Suprapubic skin (tissue), 4 donors: Measurements from ENCODE around the gene MED13L. TPM values are rescaled to one million over a fixed set of nuclear protein-coding genes. Genes with fewer than 3 reads are reported as not detected.

ENCODE experiments used
- DNase-seq, 2 donors: peaks; one replicate each; pipeline ENCODE4 v3.0.0-alpha.2; 2019; ENCODE audit warnings: low spot score in 2 of 2
- H3K27ac ChIP-seq: fragments of 200-600 bp; sonication (generic); one replicate; pipeline ENCODE4 v1.5.1; 2019
- H3K27me3 ChIP-seq: fragments of 200-600 bp; sonication (generic); one replicate; pipeline ENCODE4 v1.5.1; 2019
- H3K36me3 ChIP-seq: fragments of 200-600 bp; sonication (generic); one replicate; pipeline ENCODE4 v1.5.1; 2019
- H3K4me1 ChIP-seq: fragments of 200-600 bp; sonication (generic); one replicate; pipeline ENCODE4 v1.5.1; 2019
- H3K4me3 ChIP-seq: fragments of 200-600 bp; sonication (generic); one replicate; pipeline ENCODE4 v1.5.1; 2019; ENCODE audit warnings: mild to moderate bottlenecking
- H3K9me3 ChIP-seq: fragments of 200-600 bp; sonication (generic); one replicate; pipeline ENCODE4 v1.5.1; 2019
- CTCF ChIP-seq, 2 donors: fragments of 200-600 bp in 1 of 2; fragments of 450-650 bp in 1 of 2; sonication (generic) in 1 of 2; IDR thresholded peaks; one replicate each; pipeline ENCODE4 v1.5.1; 2016 to 2019; ENCODE audit warnings: antibody characterized with exemption in 2 of 2, mild to moderate bottlenecking in 1 of 2, moderate library complexity in 1 of 2
- EP300 ChIP-seq: sonication (generic); formaldehyde crosslinking; IDR thresholded peaks from one replicate; pipeline ENCODE4 v1.6.1; 2017; ENCODE audit warnings: antibody characterized with exemption
- POLR2A ChIP-seq, 2 donors: fragments of 450-650 bp; IDR thresholded peaks; one replicate each; pipeline ENCODE4 v1.6.1; 2017; ENCODE audit warnings: antibody characterized with exemption in 2 of 2, mild to moderate bottlenecking in 2 of 2, moderate library complexity in 2 of 2
- POLR2AphosphoS5 ChIP-seq, 3 donors: sonication (generic); formaldehyde crosslinking; IDR thresholded peaks; one replicate each; pipeline ENCODE4 v1.6.1; 2017; ENCODE audit warnings: antibody characterized with exemption in 3 of 3
- WGBS: methylation state at CpG from one replicate; pipeline ENCODE4 v1.1.5; 2018; 5-methylcytosine and 5-hydroxymethylcytosine counted together
- total RNA-seq, 4 donors: library from RNA; depleted of rRNA; stranded (reverse); fragments of >200 nt; gene quantifications; one replicate each; pipeline ENCODE4 v1.1.0, GENCODE V29; 2016

MED13L gene
- total RNA-seq, 4 donors from 2014 or later, result 173 to 418 (median 228) TPM

- Histone ChIP-seq H3K9me3 (no peaks in the 10 kb centered on the region), H3K27me3 (no peaks in the 10 kb centered on the region), H3K36me3 (peaks cover 81% of the 10 kb centered on the region), H3K4me1 (no peaks in the 10 kb centered on the region), H3K27ac (no peak overlapping the region), H3K4me3 (no peak overlapping the region)
- WGBS, result 83% methylated on average over 9 of the region's 9 CpGs
- DNase-seq, result no peak
- no peak for TF ChIP-seq EP300
- no peak for TF ChIP-seq POLR2AphosphoS5 (IDR thresholded peaks at IDR 0.05)
- TF ChIP-seq POLR2A (IDR thresholded peaks at IDR 0.05), result no peak
- TF ChIP-seq CTCF (IDR thresholded peaks at IDR 0.05), result no peak
These were observed 302.1 kb downstream of the MED13L start for GRCh38 chr12:115975411-115975810.

GRCh38 chr12:115973968-115974724 is 303.3 kb downstream of the MED13L start:
- Histone ChIP-seq H3K27ac (no peak overlapping the region), H3K36me3 (peaks cover 81% of the 10 kb centered on the region), H3K4me3 (no peak overlapping the region), H3K27me3 (no peaks in the 10 kb centered on the region), H3K4me1 (no peaks in the 10 kb centered on the region), H3K9me3 (no peaks in the 10 kb centered on the region)
- no peak for DNase-seq
- TF ChIP-seq POLR2A (IDR thresholded peaks at IDR 0.05) (no peak), EP300 (no peak), POLR2AphosphoS5 (IDR thresholded peaks at IDR 0.05) (no peak), CTCF (IDR thresholded peaks at IDR 0.05) (no peak)
- 76% methylated on average over 3 of the region's 3 CpGs for whole genome bisulfite sequencing

- no peaks in the 10 kb centered on the region for H3K4me1 ChIP-seq
These were observed 304.4 kb downstream of the MED13L start for GRCh38 chr12:115973066-115973465.

GRCh38 chr12:115972241-115972640 is 305.3 kb downstream of the MED13L start:
- no peak overlapping the region for H3K4me3 ChIP-seq
- DNase-seq, result no peak
- H3K4me1 ChIP-seq, result no peaks in the 10 kb centered on the region
- H3K9me3 ChIP-seq, result no peaks in the 10 kb centered on the region
- TF ChIP-seq POLR2A (IDR thresholded peaks at IDR 0.05) (no peak), EP300 (no peak), POLR2AphosphoS5 (IDR thresholded peaks at IDR 0.05) (no peak), CTCF (IDR thresholded peaks at IDR 0.05) (no peak)
- 92% methylated on average over 4 of the region's 4 CpGs for WGBS
- H3K36me3 ChIP-seq, result peaks cover 82% of the 10 kb centered on the region
- H3K27ac ChIP-seq, result no peak overlapping the region
- no peaks in the 10 kb centered on the region for H3K27me3 ChIP-seq

More at GRCh38 chr12:115973066-115973465, 304.4 kb downstream of the MED13L start:
- H3K27me3 ChIP-seq, result no peaks in the 10 kb centered on the region
- WGBS, result 100% methylated on average over 1 of the region's 1 CpG
- DNase-seq, result no peak
- TF ChIP-seq EP300, result no peak
- TF ChIP-seq POLR2AphosphoS5 (IDR thresholded peaks at IDR 0.05), result no peak
- no peak for TF ChIP-seq CTCF (IDR thresholded peaks at IDR 0.05)
- TF ChIP-seq POLR2A (IDR thresholded peaks at IDR 0.05), result no peak
- peaks cover 83% of the 10 kb centered on the region for H3K36me3 ChIP-seq
- no peak overlapping the region for H3K4me3 ChIP-seq
- no peak overlapping the region for H3K27ac ChIP-seq
- H3K9me3 ChIP-seq, result no peaks in the 10 kb centered on the region

- no peaks in the 10 kb centered on the region for H3K27me3 ChIP-seq
- no peaks in the 10 kb centered on the region for H3K9me3 ChIP-seq
- TF ChIP-seq POLR2AphosphoS5 (IDR thresholded peaks at IDR 0.05) (no peak), EP300 (no peak), CTCF (IDR thresholded peaks at IDR 0.05) (no peak), POLR2A (IDR thresholded peaks at IDR 0.05) (no peak)
- DNase-seq, result no peak
- WGBS, result 86% methylated on average over 7 of the region's 7 CpGs
- peaks cover 90% of the 10 kb centered on the region for H3K36me3 ChIP-seq
- H3K4me1 ChIP-seq, result no peaks in the 10 kb centered on the region
- no peak overlapping the region for H3K27ac ChIP-seq
- no peak overlapping the region for H3K4me3 ChIP-seq
These were observed 309.3 kb downstream of the MED13L start for GRCh38 chr12:115968211-115968610.
